ENCODE results near the gene CLRN3. TPM values are rescaled to one million over a fixed set of nuclear protein-coding genes. Genes with fewer than 3 reads are reported as not detected.

Gene CLRN3
- not detected for total RNA-seq

GRCh38 chr10:127892743-127893142 lies at the start of gene CLRN3:
Gene CLRN3 (minus strand): TSS chr10:127892941. CDS start chr10:127892784, 157 bp downstream.
- H3K36me3 Mint-ChIP-seq = no peaks in the 10 kb centered on the region
- H3K4me3 Mint-ChIP-seq = no peak within 1 kb of the TSS
- H3K27ac Mint-ChIP-seq = no peak within 1 kb of the TSS
- ATAC-seq (no peak), DNase-seq (no peak)
- peaks cover 40% of the 10 kb centered on the region for H3K27me3 Mint-ChIP-seq
- no peaks in the 10 kb centered on the region for H3K9me3 Mint-ChIP-seq (ENCODE audit: low read depth)
- peaks cover 4% of the 10 kb centered on the region for H3K4me1 Mint-ChIP-seq
- CTCF ChIA-PET = no interaction called here

- no peak overlapping the region for H3K4me3 Mint-ChIP-seq
- no peaks in the 10 kb centered on the region for H3K36me3 Mint-ChIP-seq
- CTCF ChIA-PET = no interaction called here
- no peak for DNase-seq
- peaks cover 8% of the 10 kb centered on the region for H3K4me1 Mint-ChIP-seq
- H3K9me3 Mint-ChIP-seq (ENCODE audit: low read depth) = no peaks in the 10 kb centered on the region
- H3K27ac Mint-ChIP-seq = no peak overlapping the region
- ATAC-seq = no peak
- H3K27me3 Mint-ChIP-seq = peaks cover 25% of the 10 kb centered on the region
Measured at GRCh38 chr10:127940866-127941640, 48.3 kb upstream of the CLRN3 start.

GRCh38 chr10:127939786-127940330 lies 47.1 kb upstream of the CLRN3 start:
- Mint-ChIP-seq H3K9me3 (ENCODE audit: low read depth) (no peaks in the 10 kb centered on the region), H3K4me1 (no peaks in the 10 kb centered on the region), H3K27me3 (peaks cover 25% of the 10 kb centered on the region), H3K27ac (no peak overlapping the region), H3K4me3 (no peak overlapping the region), H3K36me3 (no peaks in the 10 kb centered on the region)
- no peak for ATAC-seq
- DNase-seq = no peak
- CTCF ChIA-PET = no interaction called here

GRCh38 chr10:127937915-127938463 lies 45.2 kb upstream of the CLRN3 start:
- no peaks in the 10 kb centered on the region for H3K4me1 Mint-ChIP-seq
- ATAC-seq (no peak), DNase-seq (no peak)
- H3K4me3 Mint-ChIP-seq = no peak overlapping the region
- H3K9me3 Mint-ChIP-seq (ENCODE audit: low read depth) = no peaks in the 10 kb centered on the region
- peaks cover 25% of the 10 kb centered on the region for H3K27me3 Mint-ChIP-seq
- H3K36me3 Mint-ChIP-seq = no peaks in the 10 kb centered on the region
- no peak overlapping the region for H3K27ac Mint-ChIP-seq
- CTCF ChIA-PET = no interaction called here

GRCh38 chr10:127937069-127937468 lies 44.3 kb upstream of the CLRN3 start:
- ATAC-seq = no peak
- CTCF ChIA-PET = no interaction called here

GRCh38 chr10:127935071-127935561 lies 42.4 kb upstream of the CLRN3 start:
- CTCF ChIA-PET = no interaction called here
- DNase-seq (no peak), ATAC-seq (no peak)
- Mint-ChIP-seq H3K27ac (no peak overlapping the region), H3K4me1 (no peaks in the 10 kb centered on the region), H3K36me3 (no peaks in the 10 kb centered on the region), H3K27me3 (peaks cover 20% of the 10 kb centered on the region), H3K4me3 (no peak overlapping the region), H3K9me3 (ENCODE audit: low read depth) (no peaks in the 10 kb centered on the region)

More at GRCh38 chr10:127937069-127937468, 44.3 kb upstream of the CLRN3 start:
- no peak overlapping the region for H3K27ac Mint-ChIP-seq
- H3K4me3 Mint-ChIP-seq = no peak overlapping the region
- H3K27me3 Mint-ChIP-seq = peaks cover 18% of the 10 kb centered on the region
- no peaks in the 10 kb centered on the region for H3K36me3 Mint-ChIP-seq
- no peaks in the 10 kb centered on the region for H3K9me3 Mint-ChIP-seq (ENCODE audit: low read depth)
- DNase-seq = no peak
- no peaks in the 10 kb centered on the region for H3K4me1 Mint-ChIP-seq

GRCh38 chr10:127934383-127934782 lies 41.6 kb upstream of the CLRN3 start:
- Mint-ChIP-seq H3K27me3 (peaks cover 20% of the 10 kb centered on the region), H3K9me3 (ENCODE audit: low read depth) (no peaks in the 10 kb centered on the region), H3K36me3 (no peaks in the 10 kb centered on the region), H3K4me1 (no peaks in the 10 kb centered on the region), H3K27ac (no peak overlapping the region), H3K4me3 (no peak overlapping the region)
- CTCF ChIA-PET = no interaction called here
- ATAC-seq = no peak
- DNase-seq = no peak

- no peak overlapping the region for H3K4me3 Mint-ChIP-seq
- CTCF ChIA-PET = no interaction called here
- ATAC-seq (no peak), DNase-seq (no peak)
- H3K27me3 Mint-ChIP-seq = peaks cover 16% of the 10 kb centered on the region
- H3K4me1 Mint-ChIP-seq = no peaks in the 10 kb centered on the region
- H3K9me3 Mint-ChIP-seq (ENCODE audit: low read depth) = no peaks in the 10 kb centered on the region
- no peak overlapping the region for H3K27ac Mint-ChIP-seq
- H3K36me3 Mint-ChIP-seq = no peaks in the 10 kb centered on the region
Measured at GRCh38 chr10:127933271-127933670, 40.5 kb upstream of the CLRN3 start.

- no peaks in the 10 kb centered on the region for H3K9me3 Mint-ChIP-seq (ENCODE audit: low read depth)
- H3K4me3 Mint-ChIP-seq = no peak overlapping the region
- no peaks in the 10 kb centered on the region for H3K36me3 Mint-ChIP-seq
- ATAC-seq (no peak), DNase-seq (no peak)
- H3K27me3 Mint-ChIP-seq = peaks cover 13% of the 10 kb centered on the region
- H3K4me1 Mint-ChIP-seq = no peaks in the 10 kb centered on the region
- no peak overlapping the region for H3K27ac Mint-ChIP-seq
- CTCF ChIA-PET = no interaction called here
Measured at GRCh38 chr10:127932521-127933270, 40.0 kb upstream of the CLRN3 start.

GRCh38 chr10:127928021-127928806 lies 35.5 kb upstream of the CLRN3 start:
- CTCF ChIA-PET = interaction anchor here (1.4 kb wide), 1 partner anchor 8 kb away, joined by 3 read pairs; no protein-coding TSS in a partner anchor
- ATAC-seq (no peak), DNase-seq (no peak)
- Mint-ChIP-seq H3K9me3 (ENCODE audit: low read depth) (no peaks in the 10 kb centered on the region), H3K27ac (no peak overlapping the region), H3K4me1 (peaks cover 5% of the 10 kb centered on the region), H3K4me3 (no peak overlapping the region), H3K27me3 (peaks cover 9% of the 10 kb centered on the region), H3K36me3 (no peaks in the 10 kb centered on the region)

GRCh38 chr10:127926455-127926854 lies 33.7 kb upstream of the CLRN3 start:
- H3K4me1 Mint-ChIP-seq = peaks cover 5% of the 10 kb centered on the region
- H3K36me3 Mint-ChIP-seq = no peaks in the 10 kb centered on the region
- H3K27ac Mint-ChIP-seq = no peak overlapping the region
- H3K27me3 Mint-ChIP-seq = peaks cover 9% of the 10 kb centered on the region
- ATAC-seq (no peak), DNase-seq (no peak)
- CTCF ChIA-PET = interaction anchor here (0.8 to 1.7 kb wide), 2 partner anchors 22 to 85 kb away, joined by 3 to 10 read pairs; no protein-coding TSS in a partner anchor
- no peak overlapping the region for H3K4me3 Mint-ChIP-seq
- H3K9me3 Mint-ChIP-seq (ENCODE audit: low read depth) = no peaks in the 10 kb centered on the region

- H3K27me3 Mint-ChIP-seq = peaks cover 6% of the 10 kb centered on the region
- H3K4me3 Mint-ChIP-seq = no peak overlapping the region
- H3K4me1 Mint-ChIP-seq = peaks cover 5% of the 10 kb centered on the region
- CTCF ChIA-PET = interaction anchor here (0.8 to 1.8 kb wide), 3 partner anchors 21 to 225 kb away, joined by 3 to 10 read pairs (median 4); no protein-coding TSS in a partner anchor
- ATAC-seq (no peak), DNase-seq (no peak)
- no peaks in the 10 kb centered on the region for H3K36me3 Mint-ChIP-seq
- no peak overlapping the region for H3K27ac Mint-ChIP-seq
- H3K9me3 Mint-ChIP-seq (ENCODE audit: low read depth) = no peaks in the 10 kb centered on the region
Measured at GRCh38 chr10:127925471-127926207, 32.9 kb upstream of the CLRN3 start.

Measured in activated CD8-positive, alpha-beta memory T cell treated with anti-CD3 and anti-CD28 coated beads, Interleukin-2, amount 10 ng/mL, durations not matched to agents 7 days and 5 days (primary cell).